Endothelial cell of umbilical vein (primary cell): ENCODE data around the gene HMCES.

Experiments
- EZH2 ChIP-seq: IDR thresholded peaks from 2 replicates; pipeline ENCODE4 v1.6.1; 2012; ENCODE audit warnings: borderline replicate concordance, low read depth, mild to moderate bottlenecking, moderate library complexity, low read length, inconsistent platforms; ENCODE audit not compliant: severe bottlenecking
- FOS ChIP-seq: IDR thresholded peaks from 2 replicates; pipeline ENCODE4 v1.6.1; 2011; ENCODE audit warnings: mild to moderate bottlenecking, low read length, moderate library complexity, borderline replicate concordance; ENCODE audit not compliant: insufficient read depth
- GATA2 ChIP-seq: IDR thresholded peaks from 2 replicates; pipeline ENCODE4 v1.7.0; 2011; ENCODE audit warnings: low read depth, mild to moderate bottlenecking, moderate library complexity, mixed read lengths, low read length; ENCODE audit not compliant: insufficient read length, insufficient read depth
- JUN ChIP-seq: IDR thresholded peaks from 2 replicates; pipeline ENCODE4 v1.6.1; 2011; ENCODE audit warnings: borderline replicate concordance, low read depth; ENCODE audit not compliant: insufficient read length, insufficient read depth
- POLR2A ChIP-seq: IDR thresholded peaks from 2 replicates; pipeline ENCODE4 v1.6.1; 2012; ENCODE audit warnings: low read depth, mild to moderate bottlenecking, control low read depth, low read length
- POLR2AphosphoS5 ChIP-seq: IDR thresholded peaks from 2 replicates; pipeline ENCODE4 v1.6.1; 2012; ENCODE audit warnings: low read depth, mild to moderate bottlenecking, control low read depth, low read length, moderate library complexity; ENCODE audit not compliant: insufficient read depth
- TF ChIP-seq, protein P1 (sequence below), 2 donors: IDR thresholded peaks; 1 replicate in 1 of 2; 2 replicates in 1 of 2; pipeline ENCODE4 v1.5.1; 2011; ENCODE audit warnings: low read length in 2 of 2, mild to moderate bottlenecking in 2 of 2, moderate library complexity in 2 of 2, control low read depth in 1 of 2, inconsistent platforms in 1 of 2, low read depth in 1 of 2; ENCODE audit not compliant: insufficient read depth in 1 of 2; ENCODE audit errors: extremely low read depth in 1 of 2
- TF ChIP-seq, protein P2 (sequence below): IDR thresholded peaks from 2 replicates; pipeline ENCODE4 v1.6.1; 2011; ENCODE audit not compliant: insufficient read depth, insufficient read length

DNA sequence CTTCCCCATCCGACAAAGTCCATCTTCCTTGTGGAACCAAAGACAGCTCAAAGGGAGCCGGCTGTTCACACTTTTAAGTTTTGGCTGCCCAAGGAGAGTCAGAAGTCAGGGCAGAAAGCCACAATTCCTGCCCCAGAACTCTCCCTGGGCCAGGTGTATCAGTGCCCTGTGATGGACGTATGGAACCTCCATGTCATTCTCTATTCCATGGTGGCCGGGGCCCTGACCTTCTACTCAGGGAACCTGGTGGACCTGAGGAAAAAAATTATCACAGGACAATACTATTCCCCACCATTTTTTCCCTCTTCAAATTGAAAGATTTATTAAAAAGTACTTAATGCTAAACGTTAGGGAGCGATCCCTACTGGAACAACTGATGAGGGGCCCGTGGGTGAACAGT is 66.6 kb downstream of the HMCES start:
- TF ChIP-seq, protein P1, sequence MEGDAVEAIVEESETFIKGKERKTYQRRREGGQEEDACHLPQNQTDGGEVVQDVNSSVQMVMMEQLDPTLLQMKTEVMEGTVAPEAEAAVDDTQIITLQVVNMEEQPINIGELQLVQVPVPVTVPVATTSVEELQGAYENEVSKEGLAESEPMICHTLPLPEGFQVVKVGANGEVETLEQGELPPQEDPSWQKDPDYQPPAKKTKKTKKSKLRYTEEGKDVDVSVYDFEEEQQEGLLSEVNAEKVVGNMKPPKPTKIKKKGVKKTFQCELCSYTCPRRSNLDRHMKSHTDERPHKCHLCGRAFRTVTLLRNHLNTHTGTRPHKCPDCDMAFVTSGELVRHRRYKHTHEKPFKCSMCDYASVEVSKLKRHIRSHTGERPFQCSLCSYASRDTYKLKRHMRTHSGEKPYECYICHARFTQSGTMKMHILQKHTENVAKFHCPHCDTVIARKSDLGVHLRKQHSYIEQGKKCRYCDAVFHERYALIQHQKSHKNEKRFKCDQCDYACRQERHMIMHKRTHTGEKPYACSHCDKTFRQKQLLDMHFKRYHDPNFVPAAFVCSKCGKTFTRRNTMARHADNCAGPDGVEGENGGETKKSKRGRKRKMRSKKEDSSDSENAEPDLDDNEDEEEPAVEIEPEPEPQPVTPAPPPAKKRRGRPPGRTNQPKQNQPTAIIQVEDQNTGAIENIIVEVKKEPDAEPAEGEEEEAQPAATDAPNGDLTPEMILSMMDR (IDR thresholded peaks at IDR 0.05; ENCODE audit: extremely low read depth in 1 of 2, insufficient read depth in 1 of 2, low read depth in 1 of 2, low read length in 2 of 2) = no peak
- TF ChIP-seq, protein P2, sequence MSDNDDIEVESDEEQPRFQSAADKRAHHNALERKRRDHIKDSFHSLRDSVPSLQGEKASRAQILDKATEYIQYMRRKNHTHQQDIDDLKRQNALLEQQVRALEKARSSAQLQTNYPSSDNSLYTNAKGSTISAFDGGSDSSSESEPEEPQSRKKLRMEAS = no peak
- TF ChIP-seq POLR2A (no peak), FOS (no peak), EZH2 (no peak), POLR2AphosphoS5 (no peak), GATA2 (no peak), JUN (no peak)
